ENCODE measurements around the gene DMWD. TPM values are rescaled to one million over a fixed set of nuclear protein-coding genes. Genes with fewer than 3 reads are reported as not detected.

DMWD gene
- polyA plus RNA-seq, 1 donor (not counting 4 experiments of a cell fraction or from before 2014, with no cell fraction given) = 10.1 TPM

- Histone ChIP-seq H4K20me1 (ENCODE audit: control insufficient read depth, extremely low read depth, insufficient read depth, low read length) (peaks cover 13% of the 10 kb centered on the region), H3K4me2 (ENCODE audit: control insufficient read depth, extremely low read depth, insufficient read depth, low read depth, low read length) (no peak overlapping the region), H3K9ac (ENCODE audit: control insufficient read depth, extremely low read depth, insufficient read depth, low read length) (no peak overlapping the region), H3K9me3 (ENCODE audit: control insufficient read depth, low read depth, low read length) (no peaks in the 10 kb centered on the region), H3K27ac (ENCODE audit: control insufficient read depth, insufficient read depth, low read length) (no peak overlapping the region), H2AFZ (ENCODE audit: control insufficient read depth, low read length) (no peak overlapping the region), H3K27me3 (ENCODE audit: control insufficient read depth, extremely low read depth, insufficient read depth, low read length) (no peaks in the 10 kb centered on the region), H3K4me3 (ENCODE audit: control insufficient read depth in 2 of 3, extremely low read depth in 1 of 3, insufficient read depth in 2 of 3, low read depth in 1 of 3, low read length in 3 of 3) (no peak overlapping the region), H3K9me1 (ENCODE audit: control insufficient read depth, extremely low read depth, insufficient read depth, low read length) (no peaks in the 10 kb centered on the region), H3K4me1 (ENCODE audit: control insufficient read depth, extremely low read depth, insufficient read depth, low read length) (peaks cover 33% of the 10 kb centered on the region), H3K36me3 (ENCODE audit: control insufficient read depth in 2 of 2, extremely low read depth in 1 of 2, insufficient read depth in 2 of 2, low read length in 2 of 2) (peaks cover 13 to 17% of the 10 kb centered on the region in 2 experiments), H3K79me2 (ENCODE audit: control insufficient read depth, insufficient read depth, low read length) (no peaks in the 10 kb centered on the region)
- no peak for TF ChIP-seq EZH2 (IDR thresholded peaks at IDR 0.05; ENCODE audit: low read length)
- TF ChIP-seq, protein P1, sequence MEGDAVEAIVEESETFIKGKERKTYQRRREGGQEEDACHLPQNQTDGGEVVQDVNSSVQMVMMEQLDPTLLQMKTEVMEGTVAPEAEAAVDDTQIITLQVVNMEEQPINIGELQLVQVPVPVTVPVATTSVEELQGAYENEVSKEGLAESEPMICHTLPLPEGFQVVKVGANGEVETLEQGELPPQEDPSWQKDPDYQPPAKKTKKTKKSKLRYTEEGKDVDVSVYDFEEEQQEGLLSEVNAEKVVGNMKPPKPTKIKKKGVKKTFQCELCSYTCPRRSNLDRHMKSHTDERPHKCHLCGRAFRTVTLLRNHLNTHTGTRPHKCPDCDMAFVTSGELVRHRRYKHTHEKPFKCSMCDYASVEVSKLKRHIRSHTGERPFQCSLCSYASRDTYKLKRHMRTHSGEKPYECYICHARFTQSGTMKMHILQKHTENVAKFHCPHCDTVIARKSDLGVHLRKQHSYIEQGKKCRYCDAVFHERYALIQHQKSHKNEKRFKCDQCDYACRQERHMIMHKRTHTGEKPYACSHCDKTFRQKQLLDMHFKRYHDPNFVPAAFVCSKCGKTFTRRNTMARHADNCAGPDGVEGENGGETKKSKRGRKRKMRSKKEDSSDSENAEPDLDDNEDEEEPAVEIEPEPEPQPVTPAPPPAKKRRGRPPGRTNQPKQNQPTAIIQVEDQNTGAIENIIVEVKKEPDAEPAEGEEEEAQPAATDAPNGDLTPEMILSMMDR (optimal IDR thresholded peaks at IDR 0.05 in 1 of 3, IDR thresholded peaks at IDR 0.05 in 1 of 3, conservative IDR thresholded peaks at IDR 0.05 in 1 of 3; ENCODE audit: extremely low read depth in 1 of 3, insufficient read depth in 2 of 3, low read length in 3 of 3) = no peak
- dilution Hi-C loops (cut with MboI; ENCODE audit: extremely low pct_ligation_motif_present, low sequenced_read_pairs) = no loop called here
- DNase-seq (ENCODE audit: low read depth, low spot score) (no peak), FAIRE-seq (no peak)
These were observed 12.0 kb downstream of the DMWD start for GRCh38 chr19:45780448-45781213.

DNA sequence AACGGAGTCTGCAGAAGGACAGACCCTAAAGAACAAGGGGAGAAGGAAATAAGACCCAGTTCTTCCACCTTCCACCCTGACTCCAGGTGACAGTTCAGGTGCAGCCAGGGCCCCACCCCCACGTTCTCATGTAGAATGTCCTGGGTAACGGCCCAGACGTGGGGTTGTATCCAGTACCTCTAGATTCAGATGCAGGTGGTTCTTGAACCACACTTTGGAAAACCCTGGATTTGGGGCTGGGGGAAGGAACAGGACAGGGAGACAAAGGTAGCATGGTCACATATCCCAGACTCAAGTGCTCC lies 12.5 kb downstream of the DMWD start:
- no peaks in the 10 kb centered on the region for H3K27me3 ChIP-seq (ENCODE audit: control insufficient read depth, extremely low read depth, insufficient read depth, low read length)
- no peaks in the 10 kb centered on the region for H3K79me2 ChIP-seq (ENCODE audit: control insufficient read depth, insufficient read depth, low read length)
- no peaks in the 10 kb centered on the region for H3K9me1 ChIP-seq (ENCODE audit: control insufficient read depth, extremely low read depth, insufficient read depth, low read length)
- no peak overlapping the region for H3K27ac ChIP-seq (ENCODE audit: control insufficient read depth, insufficient read depth, low read length)
- peaks cover 33% of the 10 kb centered on the region for H3K4me1 ChIP-seq (ENCODE audit: control insufficient read depth, extremely low read depth, insufficient read depth, low read length)
- peaks cover 11 to 16% of the 10 kb centered on the region in 2 experiments for H3K36me3 ChIP-seq (ENCODE audit: control insufficient read depth in 2 of 2, extremely low read depth in 1 of 2, insufficient read depth in 2 of 2, low read length in 2 of 2)
- DNase-seq (ENCODE audit: low read depth, low spot score) = no peak
- no peak overlapping the region for H3K4me3 ChIP-seq (ENCODE audit: control insufficient read depth in 2 of 3, extremely low read depth in 1 of 3, insufficient read depth in 2 of 3, low read depth in 1 of 3, low read length in 3 of 3)
- TF ChIP-seq, protein P1 (optimal IDR thresholded peaks at IDR 0.05 in 1 of 3, IDR thresholded peaks at IDR 0.05 in 1 of 3, conservative IDR thresholded peaks at IDR 0.05 in 1 of 3; ENCODE audit: extremely low read depth in 1 of 3, insufficient read depth in 2 of 3, low read length in 3 of 3) = no peak
- no peak for TF ChIP-seq EZH2 (IDR thresholded peaks at IDR 0.05; ENCODE audit: low read length)
- H3K4me2 ChIP-seq (ENCODE audit: control insufficient read depth, extremely low read depth, insufficient read depth, low read depth, low read length) = peak overlapping the region; percentile 80
- H2AFZ ChIP-seq (ENCODE audit: control insufficient read depth, low read length) = no peak overlapping the region
- H3K9me3 ChIP-seq (ENCODE audit: control insufficient read depth, low read depth, low read length) = no peaks in the 10 kb centered on the region
- H4K20me1 ChIP-seq (ENCODE audit: control insufficient read depth, extremely low read depth, insufficient read depth, low read length) = peaks cover 13% of the 10 kb centered on the region
- no peak overlapping the region for H3K9ac ChIP-seq (ENCODE audit: control insufficient read depth, extremely low read depth, insufficient read depth, low read length)
- no peak for FAIRE-seq
- dilution Hi-C loops (cut with MboI; ENCODE audit: extremely low pct_ligation_motif_present, low sequenced_read_pairs) = no loop called here
